Smooth muscle cell (in vitro differentiated cells): ENCODE data around the gene TEX19. TPM values are rescaled to one million over a fixed set of nuclear protein-coding genes. Genes with fewer than 3 reads are reported as not detected.

Experiments used
- DNase-seq: peaks from one replicate; lab custom pipeline; 2025; ENCODE audit not compliant: unreplicated experiment; lab: John Stamatoyannopoulos, UW
- H2AFZ ChIP-seq: fragments of 200-600 bp; sonication (generic); 2 replicates; pipeline ENCODE4 v1.6.0; 2016; ENCODE audit warnings: antibody characterized with exemption, low read depth, mild to moderate bottlenecking
- H3F3A ChIP-seq: fragments of 200-600 bp; sonication (generic); 2 replicates; pipeline ENCODE4 v1.6.0; 2017; ENCODE audit warnings: antibody characterized with exemption, low read depth
- H3K27ac ChIP-seq: fragments of 200-600 bp; sonication (generic); 2 replicates; pipeline ENCODE4 v1.5.1; 2016; ENCODE audit warnings: low read depth, mild to moderate bottlenecking
- H3K27me3 ChIP-seq: fragments of 200-600 bp; sonication (generic); 2 replicates; pipeline ENCODE4 v1.6.1; 2016; ENCODE audit warnings: low read depth, mild to moderate bottlenecking
- H3K36me3 ChIP-seq: fragments of 200-600 bp; sonication (generic); 2 replicates; pipeline ENCODE4 v1.5.1; 2016; ENCODE audit warnings: low read depth
- H3K4me1 ChIP-seq: fragments of 200-600 bp; sonication (generic); 2 replicates; pipeline ENCODE4 v1.5.1; 2016; ENCODE audit warnings: low read depth
- H3K4me2 ChIP-seq: fragments of 200-600 bp; sonication (generic); 2 replicates; pipeline ENCODE4 v1.6.0; 2016; ENCODE audit warnings: mild to moderate bottlenecking
- H3K4me3 ChIP-seq: fragments of 200-600 bp; sonication (generic); 2 replicates; pipeline ENCODE4 v1.5.1; 2016; ENCODE audit warnings: mild to moderate bottlenecking
- H3K79me2 ChIP-seq: fragments of 200-600 bp; sonication (generic); 2 replicates; pipeline ENCODE4 v1.6.0; 2016; ENCODE audit warnings: low read depth, mild to moderate bottlenecking
- H3K9ac ChIP-seq: fragments of 200-600 bp; sonication (generic); 2 replicates; pipeline ENCODE4 v1.6.0; 2016; ENCODE audit warnings: low read depth
- H3K9me3 ChIP-seq: fragments of 200-600 bp; sonication (generic); replicated peaks from 2 replicates; pipeline ENCODE4 v1.5.1; 2016; ENCODE audit warnings: low read depth
- H4K20me1 ChIP-seq: fragments of 200-600 bp; sonication (generic); 2 replicates; pipeline ENCODE4 v1.6.0; 2016; ENCODE audit warnings: low read depth
- CTCF ChIP-seq: fragments of 200-600 bp; sonication (generic); IDR thresholded peaks from 2 replicates; pipeline ENCODE4 v1.5.1; 2017; ENCODE audit warnings: borderline replicate concordance, mild to moderate bottlenecking, antibody characterized with exemption; ENCODE audit not compliant: insufficient read depth, poor library complexity, severe bottlenecking
- WGBS: methylation state at CpG from one replicate; pipeline ENCODE4 v1.1.7; 2016; ENCODE audit warnings: low lambda C conversion rate; 5-methylcytosine and 5-hydroxymethylcytosine counted together
- polyA plus RNA-seq: library from polyadenylated mRNA; unstranded; fragments of >200 nt; fragmentation: Nextera tagmentation; extraction: Ambion mirVana; gene quantifications from 2 replicates; pipeline ENCODE4 v1.2.1, GENCODE V29; 2016
- total RNA-seq: library from RNA; depleted of rRNA; stranded (reverse); fragments of >200 nt; gene quantifications from 2 replicates; pipeline ENCODE4 v1.2.3, GENCODE V29; 2014

The TEX19 gene
- total and polyA plus RNA-seq, 2 experiments from 2014 or later: not detected

DNA sequence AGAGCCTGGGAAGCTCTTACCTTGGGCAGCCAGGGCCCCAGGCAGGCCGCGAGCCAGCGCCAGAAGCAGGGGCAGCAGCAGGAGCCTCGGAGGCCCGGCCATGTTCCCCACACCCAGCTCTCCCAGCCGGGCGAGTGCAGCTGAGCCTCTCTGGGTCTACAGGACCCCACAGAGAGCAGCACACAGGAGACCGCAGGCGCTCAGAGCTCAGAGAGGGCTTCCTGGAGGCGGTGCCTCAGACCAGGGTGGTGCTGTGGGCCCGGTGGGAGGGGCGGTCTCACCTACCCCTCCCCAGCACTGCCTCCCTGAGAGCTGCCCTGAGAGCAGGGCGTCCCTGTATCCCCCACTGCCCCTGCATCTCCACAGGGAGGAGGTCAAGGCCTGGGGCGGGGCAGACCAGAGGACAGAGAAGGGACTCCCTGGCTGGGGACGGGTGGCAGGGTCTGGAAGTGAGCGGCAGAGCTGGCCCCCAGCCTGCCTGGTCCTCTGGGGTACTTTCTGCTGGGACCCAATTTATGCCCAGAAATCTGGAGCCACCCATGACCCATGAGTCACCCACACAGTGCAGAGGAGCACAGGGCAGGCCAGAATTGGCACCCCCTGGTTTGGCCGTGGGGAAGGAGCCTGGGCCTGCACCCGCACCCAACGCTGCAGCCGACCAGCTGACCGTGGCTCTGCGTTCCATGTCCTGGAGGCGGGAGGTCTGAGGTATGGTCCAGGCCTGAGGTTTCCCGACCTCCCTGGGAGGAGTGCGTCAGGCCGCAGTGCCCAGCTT is 41.5 kb upstream of the TEX19 start, which contains the start of gene CD7:
Gene CD7, minus strand, starts transcription at position 215 of the 775 bp plus-strand sequence. Its CDS starts 113 bp downstream, at position 102.
- H3K27me3 ChIP-seq: peaks cover 4% of the 10 kb centered on the region

DNA sequence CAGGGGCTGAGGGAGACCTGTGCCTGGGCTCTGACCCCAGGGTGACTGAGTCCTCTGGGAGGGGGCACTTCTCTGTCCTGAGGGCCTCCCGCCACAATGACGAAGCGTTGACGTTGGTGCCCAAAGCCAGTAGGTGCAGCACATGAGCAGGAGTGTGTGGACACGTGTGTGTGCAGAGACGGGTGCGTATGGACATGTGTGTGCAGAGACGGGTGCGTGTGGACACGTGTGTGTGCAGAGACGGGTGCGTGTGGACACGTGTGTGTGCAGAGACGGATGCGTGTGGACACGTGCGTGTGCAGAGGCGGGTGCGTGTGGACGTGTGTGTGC is 40.9 kb upstream of the TEX19 start:
- Histone ChIP-seq H2AFZ (no peak overlapping the region), H3F3A (no peaks in the 10 kb centered on the region), H3K36me3 (no peaks in the 10 kb centered on the region), H3K27ac (no peak overlapping the region), H3K9me3 (no peaks in the 10 kb centered on the region), H3K27me3 (peaks cover 4% of the 10 kb centered on the region), H3K4me2 (no peak overlapping the region), H3K4me1 (peaks cover 4% of the 10 kb centered on the region), H3K79me2 (no peaks in the 10 kb centered on the region), H3K9ac (no peak overlapping the region), H3K4me3 (no peak overlapping the region), H4K20me1 (no peaks in the 10 kb centered on the region)
- TF ChIP-seq CTCF: no peak
- DNase-seq: no peak
- WGBS: 96% methylated on average over 20 of the region's 20 CpGs

More for the DNA sequence above, 41.5 kb upstream of the TEX19 start, which contains the start of gene CD7:
- Histone ChIP-seq H3K4me3 (no peak within 1 kb of the TSS), H3K79me2 (no peaks in the 10 kb centered on the region), H3K27ac (no peak within 1 kb of the TSS), H3K9ac (no peak within 1 kb of the TSS), H3K4me2 (no peak within 1 kb of the TSS), H3K9me3 (no peaks in the 10 kb centered on the region), H2AFZ (no peak within 1 kb of the TSS), H3K4me1 (peaks cover 4% of the 10 kb centered on the region), H3F3A (no peaks in the 10 kb centered on the region), H4K20me1 (no peaks in the 10 kb centered on the region), H3K36me3 (no peaks in the 10 kb centered on the region)
- no peak for TF ChIP-seq CTCF
- no peak for DNase-seq
- WGBS: 89% methylated on average over 25 of the region's 26 CpGs

GRCh38 chr17:82318772-82319606 is 40.1 kb upstream of the TEX19 start:
- Histone ChIP-seq H3K4me2 (no peak overlapping the region), H3K27ac (no peak overlapping the region), H3K9ac (no peak overlapping the region), H3K4me1 (peaks cover 4% of the 10 kb centered on the region), H3K36me3 (no peaks in the 10 kb centered on the region), H3K4me3 (no peak overlapping the region), H3K79me2 (no peaks in the 10 kb centered on the region), H2AFZ (no peak overlapping the region), H3K9me3 (no peaks in the 10 kb centered on the region), H3K27me3 (peaks cover 4% of the 10 kb centered on the region), H4K20me1 (no peaks in the 10 kb centered on the region), H3F3A (no peaks in the 10 kb centered on the region)
- no peak for DNase-seq
- WGBS: 98% methylated on average over 63 of the region's 76 CpGs
- TF ChIP-seq CTCF: no peak
